Measurements from ENCODE around the gene ENOX1. TPM values are rescaled to one million over a fixed set of nuclear protein-coding genes. Genes with fewer than 3 reads are reported as not detected.

Gene ENOX1
- total RNA-seq, 1 donor from 2014 or later, result 2.0 TPM

GRCh38 chr13:43348397-43348796, 438.4 kb downstream of the ENOX1 start:
- no peak for TF ChIP-seq CTCF (IDR thresholded peaks at IDR 0.05)
- no peaks in the 10 kb centered on the region for H3K4me1 Mint-ChIP-seq (ENCODE audit: low read depth)
- H3K4me3 Mint-ChIP-seq (ENCODE audit: unreplicated experiment), result no peak overlapping the region
- no peaks in the 10 kb centered on the region for H3K36me3 Mint-ChIP-seq (ENCODE audit: low read depth)
- no peak for DNase-seq (ENCODE audit: low spot score)
- no peaks in the 10 kb centered on the region for H3K27me3 Mint-ChIP-seq (ENCODE audit: low read depth)
- no peaks in the 10 kb centered on the region for H3K9me3 Mint-ChIP-seq (ENCODE audit: low read depth)
- H3K27ac Mint-ChIP-seq (ENCODE audit: unreplicated experiment), result no peak overlapping the region

GRCh38 chr13:43347877-43348276, 438.9 kb downstream of the ENOX1 start:
- Mint-ChIP-seq H3K4me1 (ENCODE audit: low read depth) (no peaks in the 10 kb centered on the region), H3K27ac (ENCODE audit: unreplicated experiment) (no peak overlapping the region), H3K4me3 (ENCODE audit: unreplicated experiment) (no peak overlapping the region), H3K36me3 (ENCODE audit: low read depth) (no peaks in the 10 kb centered on the region), H3K27me3 (ENCODE audit: low read depth) (no peaks in the 10 kb centered on the region), H3K9me3 (ENCODE audit: low read depth) (no peaks in the 10 kb centered on the region)
- no peak for DNase-seq (ENCODE audit: low spot score)
- TF ChIP-seq CTCF (IDR thresholded peaks at IDR 0.05), result no peak

GRCh38 chr13:43346427-43346826, 440.3 kb downstream of the ENOX1 start:
- H3K9me3 Mint-ChIP-seq (ENCODE audit: low read depth), result no peaks in the 10 kb centered on the region
- H3K36me3 Mint-ChIP-seq (ENCODE audit: low read depth), result no peaks in the 10 kb centered on the region
- TF ChIP-seq CTCF (IDR thresholded peaks at IDR 0.05), result no peak
- H3K27me3 Mint-ChIP-seq (ENCODE audit: low read depth), result no peaks in the 10 kb centered on the region
- no peak overlapping the region for H3K4me3 Mint-ChIP-seq (ENCODE audit: unreplicated experiment)
- no peaks in the 10 kb centered on the region for H3K4me1 Mint-ChIP-seq (ENCODE audit: low read depth)
- no peak for DNase-seq (ENCODE audit: low spot score)
- H3K27ac Mint-ChIP-seq (ENCODE audit: unreplicated experiment), result no peak overlapping the region

- Mint-ChIP-seq H3K9me3 (ENCODE audit: low read depth) (no peaks in the 10 kb centered on the region), H3K4me3 (ENCODE audit: unreplicated experiment) (no peak overlapping the region), H3K4me1 (ENCODE audit: low read depth) (no peaks in the 10 kb centered on the region), H3K36me3 (ENCODE audit: low read depth) (peaks cover 2% of the 10 kb centered on the region), H3K27me3 (ENCODE audit: low read depth) (no peaks in the 10 kb centered on the region), H3K27ac (ENCODE audit: unreplicated experiment) (no peak overlapping the region)
- no peak for DNase-seq (ENCODE audit: low spot score)
- TF ChIP-seq CTCF (IDR thresholded peaks at IDR 0.05), result no peak
Measured at GRCh38 chr13:43343645-43344044, 443.1 kb downstream of the ENOX1 start.

- H3K27ac Mint-ChIP-seq (ENCODE audit: unreplicated experiment), result no peak overlapping the region
- no peaks in the 10 kb centered on the region for H3K27me3 Mint-ChIP-seq (ENCODE audit: low read depth)
- no peaks in the 10 kb centered on the region for H3K9me3 Mint-ChIP-seq (ENCODE audit: low read depth)
- DNase-seq (ENCODE audit: low spot score), result no peak
- H3K36me3 Mint-ChIP-seq (ENCODE audit: low read depth), result peaks cover 2% of the 10 kb centered on the region
- peaks cover 15% of the 10 kb centered on the region for H3K4me1 Mint-ChIP-seq (ENCODE audit: low read depth)
- H3K4me3 Mint-ChIP-seq (ENCODE audit: unreplicated experiment), result no peak overlapping the region
- TF ChIP-seq CTCF (IDR thresholded peaks at IDR 0.05), result no peak
Measured at GRCh38 chr13:43339805-43340550, 446.8 kb downstream of the ENOX1 start.
